HG03135 (cell line): ENCODE measurements around the gene HPS5.
A peak's percentile ranks its signal among the peaks of the same experiment; 100 is the strongest.
"Not testable (repeated sequence)": the region's sequence is repeated elsewhere in the genome, so short reads cannot be mapped to it uniquely, and the experiment has no call there.

ENCODE experiments used
- ATAC-seq: cut with Tn5 transposase; IDR thresholded peaks from one replicate; pipeline ENCODE4 v1.9.1; 2021; ENCODE audit warnings: mild to moderate bottlenecking, moderate library complexity; ENCODE audit not compliant: unreplicated experiment

The HPS5 gene

GRCh38 chr11:18321969-18322711, at the start of gene HPS5, which contains the start of gene GTF2H1:
Gene HPS5, minus strand, starts transcription at chr11:18322140. Its CDS starts 4,282 bp downstream, at chr11:18317858.
Gene GTF2H1, plus strand, starts transcription at chr11:18322567. Its CDS starts 10,508 bp downstream, at chr11:18333075.
- peak; percentile 83 for ATAC-seq

GRCh38 chr11:18371279-18371678, 49.3 kb upstream of the HPS5 start:
- no peak for ATAC-seq

- no peak for ATAC-seq
Measured at GRCh38 chr11:18369398-18369797, 47.5 kb upstream of the HPS5 start.

GRCh38 chr11:18368221-18368620, 46.3 kb upstream of the HPS5 start:
- ATAC-seq: no peak

- no peak for ATAC-seq
Measured at GRCh38 chr11:18367431-18367830, 45.5 kb upstream of the HPS5 start.

- ATAC-seq: no peak
Measured at GRCh38 chr11:18366286-18366685, 44.3 kb upstream of the HPS5 start.

GRCh38 chr11:18365741-18366140, 43.8 kb upstream of the HPS5 start:
- ATAC-seq: no peak

- no peak for ATAC-seq
Measured at GRCh38 chr11:18364495-18365073, 42.6 kb upstream of the HPS5 start.

GRCh38 chr11:18361154-18361553, 39.2 kb upstream of the HPS5 start:
- ATAC-seq: no peak

- no peak for ATAC-seq
Measured at GRCh38 chr11:18358646-18359045, 36.7 kb upstream of the HPS5 start.

GRCh38 chr11:18352581-18352980, 30.6 kb upstream of the HPS5 start:
- ATAC-seq: no peak

- no peak for ATAC-seq
Measured at GRCh38 chr11:18347471-18348125, 25.7 kb upstream of the HPS5 start.

- ATAC-seq: no peak
Measured at GRCh38 chr11:18332891-18333290, 11.0 kb upstream of the HPS5 start.

- ATAC-seq: no peak
Measured at GRCh38 chr11:18332302-18332701, 10.4 kb upstream of the HPS5 start.

GRCh38 chr11:18330921-18331320, 9.0 kb upstream of the HPS5 start:
- ATAC-seq: no peak

GRCh38 chr11:18329196-18329870, 7.4 kb upstream of the HPS5 start:
- ATAC-seq: no peak

GRCh38 chr11:18324381-18324780, 2.4 kb upstream of the HPS5 start:
- ATAC-seq: no peak

GRCh38 chr11:18323881-18324280, 1.9 kb upstream of the HPS5 start:
- ATAC-seq: not testable (repeated sequence)

- no peak for ATAC-seq
Measured at GRCh38 chr11:18322818-18323570, 1.1 kb upstream of the HPS5 start.

GRCh38 chr11:18321578-18321968, 367 bp downstream of the HPS5 start:
- ATAC-seq: peak; percentile 4

- no peak for ATAC-seq
Measured at GRCh38 chr11:18320617-18321016, 1.3 kb downstream of the HPS5 start.
